Suppressor macrophage treated with lipopolysaccharide for 1 hour (primary cell): ENCODE results near the gene ZNF32.
"Not testable (repeated sequence)": the region's sequence is repeated elsewhere in the genome, so short reads cannot be mapped to it uniquely, and the experiment has no call there.

ENCODE experiments used
- DNase-seq, 3 donors: peaks; one replicate each; pipeline ENCODE4 v3.0.0-alpha.2; 2020 to 2022

The ZNF32 gene

GRCh38 chr10:43680035-43680434, 31.4 kb upstream of the ZNF32 start:
- peak in 1 of 3 donors; percentile 8 for DNase-seq

GRCh38 chr10:43679509-43679908, 30.8 kb upstream of the ZNF32 start:
- DNase-seq, result no peak

- DNase-seq, result no peak
Observed at GRCh38 chr10:43678654-43679053, 30.0 kb upstream of the ZNF32 start.

- DNase-seq, result no peak
Observed at GRCh38 chr10:43676901-43677300, 28.2 kb upstream of the ZNF32 start.

- DNase-seq, result no peak
Observed at GRCh38 chr10:43676331-43676730, 27.6 kb upstream of the ZNF32 start.

GRCh38 chr10:43674553-43675210, 26.0 kb upstream of the ZNF32 start:
- DNase-seq, result no peak

- no peak for DNase-seq
Observed at GRCh38 chr10:43673471-43673870, 24.8 kb upstream of the ZNF32 start.

GRCh38 chr10:43671659-43672531, 23.2 kb upstream of the ZNF32 start:
- peak; percentile 61 to 82 (median 68) for DNase-seq

GRCh38 chr10:43669386-43669785, 20.7 kb upstream of the ZNF32 start:
- no peak for DNase-seq

GRCh38 chr10:43667761-43668386, 19.2 kb upstream of the ZNF32 start:
- DNase-seq, result no peak

GRCh38 chr10:43667317-43667731, 18.6 kb upstream of the ZNF32 start:
- DNase-seq, result peak; percentile 28 to 48 (median 40)

GRCh38 chr10:43666552-43666951, 17.9 kb upstream of the ZNF32 start:
- DNase-seq, result no peak

GRCh38 chr10:43665054-43665453, 16.4 kb upstream of the ZNF32 start:
- DNase-seq, result no peak

GRCh38 chr10:43658227-43658626, 9.5 kb upstream of the ZNF32 start:
- no peak for DNase-seq

- DNase-seq, result no peak
Observed at GRCh38 chr10:43655311-43655710, 6.6 kb upstream of the ZNF32 start.

GRCh38 chr10:43653746-43654145, 5.1 kb upstream of the ZNF32 start:
- no peak for DNase-seq

GRCh38 chr10:43649185-43649523, 473 bp upstream of the ZNF32 start:
- DNase-seq, result no peak

GRCh38 chr10:43648095-43648397, 635 bp downstream of the ZNF32 start:
- DNase-seq, result no peak

GRCh38 chr10:43647576-43647975, 1.1 kb downstream of the ZNF32 start:
- DNase-seq, result no peak

GRCh38 chr10:43645866-43646265, 2.8 kb downstream of the ZNF32 start:
- DNase-seq, result no peak

GRCh38 chr10:43644252-43644651, 4.4 kb downstream of the ZNF32 start:
- DNase-seq, result no peak

- DNase-seq, result no peak
Observed at GRCh38 chr10:43640603-43641002, 8.1 kb downstream of the ZNF32 start.

GRCh38 chr10:43635816-43636215, 12.9 kb downstream of the ZNF32 start:
- DNase-seq, result not testable (repeated sequence)

- DNase-seq, result no peak
Observed at GRCh38 chr10:43628956-43629355, 19.7 kb downstream of the ZNF32 start.
